ENCODE results near the gene EMX2.

Gene EMX2

DNA sequence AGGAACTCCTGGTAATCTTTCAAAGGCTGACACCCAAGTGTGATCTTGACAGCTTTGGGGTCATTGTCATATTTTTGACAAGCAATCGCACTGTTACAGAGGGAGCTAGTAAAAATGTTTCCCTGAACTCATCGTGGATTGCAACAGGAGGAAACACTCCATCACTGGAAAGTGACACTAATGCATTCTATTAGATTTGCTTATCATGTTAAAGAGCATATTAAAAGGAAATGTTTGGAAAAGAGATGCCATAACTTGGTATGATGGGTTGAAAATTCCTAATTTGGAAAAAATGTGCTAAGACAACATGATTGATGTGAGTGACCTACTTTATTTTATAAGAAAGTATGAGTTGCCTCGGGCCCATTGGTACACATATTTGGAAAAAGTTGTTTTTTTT, 22.7 kb upstream of the EMX2 start:
- H3K27ac ChIP-seq (ENCODE audit: low read depth, low read length, poor library complexity, severe bottlenecking), result no peak overlapping the region
- H3K36me3 ChIP-seq (ENCODE audit: insufficient read depth, low read length), result no peaks in the 10 kb centered on the region
- H3K4me2 ChIP-seq (ENCODE audit: low read length), result no peak overlapping the region
- no peaks in the 10 kb centered on the region for H3K4me1 ChIP-seq (ENCODE audit: insufficient read depth, low read length, severe bottlenecking)
- H3K27me3 ChIP-seq (ENCODE audit: insufficient read depth, low read length), result peaks cover 3% of the 10 kb centered on the region; the same call in 1 of the 2 replicates
- H3K79me2 ChIP-seq (ENCODE audit: insufficient read depth, low read length), result no peaks in the 10 kb centered on the region
- no peaks in the 10 kb centered on the region for H3K9me3 ChIP-seq (ENCODE audit: low read length)
- H2AFZ ChIP-seq (ENCODE audit: low read length), result no peak overlapping the region
- no peaks in the 10 kb centered on the region for H3K9me2 ChIP-seq (ENCODE audit: low read depth, low read length)
- H3K9ac ChIP-seq (ENCODE audit: low read length), result no peak overlapping the region
- no peak for TF ChIP-seq EZH2 (IDR thresholded peaks at IDR 0.05; ENCODE audit: borderline replicate concordance, low read length)
- TF ChIP-seq, protein P1, sequence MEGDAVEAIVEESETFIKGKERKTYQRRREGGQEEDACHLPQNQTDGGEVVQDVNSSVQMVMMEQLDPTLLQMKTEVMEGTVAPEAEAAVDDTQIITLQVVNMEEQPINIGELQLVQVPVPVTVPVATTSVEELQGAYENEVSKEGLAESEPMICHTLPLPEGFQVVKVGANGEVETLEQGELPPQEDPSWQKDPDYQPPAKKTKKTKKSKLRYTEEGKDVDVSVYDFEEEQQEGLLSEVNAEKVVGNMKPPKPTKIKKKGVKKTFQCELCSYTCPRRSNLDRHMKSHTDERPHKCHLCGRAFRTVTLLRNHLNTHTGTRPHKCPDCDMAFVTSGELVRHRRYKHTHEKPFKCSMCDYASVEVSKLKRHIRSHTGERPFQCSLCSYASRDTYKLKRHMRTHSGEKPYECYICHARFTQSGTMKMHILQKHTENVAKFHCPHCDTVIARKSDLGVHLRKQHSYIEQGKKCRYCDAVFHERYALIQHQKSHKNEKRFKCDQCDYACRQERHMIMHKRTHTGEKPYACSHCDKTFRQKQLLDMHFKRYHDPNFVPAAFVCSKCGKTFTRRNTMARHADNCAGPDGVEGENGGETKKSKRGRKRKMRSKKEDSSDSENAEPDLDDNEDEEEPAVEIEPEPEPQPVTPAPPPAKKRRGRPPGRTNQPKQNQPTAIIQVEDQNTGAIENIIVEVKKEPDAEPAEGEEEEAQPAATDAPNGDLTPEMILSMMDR (IDR thresholded peaks at IDR 0.05; ENCODE audit: low read length), result no peak
- no peaks in the 10 kb centered on the region for H4K20me1 ChIP-seq (ENCODE audit: insufficient read depth, low read length)
- no peaks in the 10 kb centered on the region for H3F3A ChIP-seq (ENCODE audit: insufficient read depth, low read length)
- no peak overlapping the region for H3K4me3 ChIP-seq (ENCODE audit: low read depth, low read length, poor library complexity, severe bottlenecking)

DNA sequence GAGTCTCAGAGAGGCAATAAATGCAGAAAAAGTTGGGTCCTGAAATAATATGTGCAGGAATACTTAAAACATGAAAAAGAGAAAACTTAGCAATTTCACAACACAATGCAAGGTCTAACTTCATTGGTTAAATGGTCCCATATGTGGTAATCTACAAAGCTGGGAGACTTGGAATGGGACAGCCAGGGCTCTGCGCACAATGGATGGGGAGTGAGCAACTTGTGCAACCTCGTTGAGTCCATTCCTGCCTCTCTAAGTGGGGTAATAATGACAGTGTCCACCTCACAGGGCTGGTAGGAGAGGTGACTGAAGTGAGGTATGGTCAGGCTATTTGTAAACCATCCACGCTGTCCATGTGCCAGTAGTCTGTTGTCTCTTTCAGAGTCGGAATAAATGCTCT, 11.8 kb upstream of the EMX2 start:
- Histone ChIP-seq H2AFZ (ENCODE audit: low read length) (no peak overlapping the region), H3K9me2 (ENCODE audit: low read depth, low read length) (no peaks in the 10 kb centered on the region), H4K20me1 (ENCODE audit: insufficient read depth, low read length) (no peaks in the 10 kb centered on the region), H3K9ac (ENCODE audit: low read length) (no peak overlapping the region), H3K4me2 (ENCODE audit: low read length) (no peak overlapping the region), H3K27ac (ENCODE audit: low read depth, low read length, poor library complexity, severe bottlenecking) (no peak overlapping the region), H3K79me2 (ENCODE audit: insufficient read depth, low read length) (no peaks in the 10 kb centered on the region), H3K4me1 (ENCODE audit: insufficient read depth, low read length, severe bottlenecking) (no peaks in the 10 kb centered on the region), H3F3A (ENCODE audit: insufficient read depth, low read length) (no peaks in the 10 kb centered on the region), H3K36me3 (ENCODE audit: insufficient read depth, low read length) (no peaks in the 10 kb centered on the region), H3K27me3 (ENCODE audit: insufficient read depth, low read length) (no peaks in the 10 kb centered on the region), H3K9me3 (ENCODE audit: low read length) (no peaks in the 10 kb centered on the region), H3K4me3 (ENCODE audit: low read depth, low read length, poor library complexity, severe bottlenecking) (no peak overlapping the region)
- TF ChIP-seq EZH2 (IDR thresholded peaks at IDR 0.05; ENCODE audit: borderline replicate concordance, low read length), result no peak

DNA sequence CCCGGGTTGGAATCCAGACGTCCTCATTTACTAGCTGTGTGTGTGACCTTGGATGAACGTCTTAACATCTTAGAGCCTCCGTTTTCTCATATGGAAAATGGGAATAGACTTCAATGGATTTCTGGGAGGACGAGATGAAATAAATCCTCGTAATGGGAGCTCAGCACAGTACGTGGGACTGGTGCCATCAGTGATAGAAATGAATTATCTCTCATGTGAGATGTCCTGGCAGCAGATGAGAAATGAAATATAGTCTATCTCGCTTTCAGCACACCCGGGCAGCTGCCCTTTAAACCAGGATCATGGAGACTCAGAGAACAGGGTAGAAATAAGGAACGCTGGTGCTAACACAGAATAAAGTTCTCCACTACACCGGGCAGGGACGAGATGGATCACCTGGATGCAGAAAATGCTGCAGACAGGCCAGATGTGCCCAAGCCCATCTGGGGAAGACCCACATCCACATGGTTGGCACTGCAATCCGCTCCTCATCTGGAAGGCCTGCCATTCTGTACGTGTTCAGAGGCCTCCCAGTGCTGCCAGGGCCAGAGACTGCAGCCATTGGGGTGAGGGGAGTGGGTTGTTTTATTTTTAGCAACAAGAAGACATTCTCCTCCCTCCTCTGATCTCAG, 11.1 kb upstream of the EMX2 start:
- H4K20me1 ChIP-seq (ENCODE audit: insufficient read depth, low read length), result no peaks in the 10 kb centered on the region
- H3K79me2 ChIP-seq (ENCODE audit: insufficient read depth, low read length), result no peaks in the 10 kb centered on the region
- TF ChIP-seq, protein P1 (IDR thresholded peaks at IDR 0.05; ENCODE audit: low read length), result no peak
- no peak for TF ChIP-seq EZH2 (IDR thresholded peaks at IDR 0.05; ENCODE audit: borderline replicate concordance, low read length)
- H3K4me2 ChIP-seq (ENCODE audit: low read length), result no peak overlapping the region
- no peaks in the 10 kb centered on the region for H3K4me1 ChIP-seq (ENCODE audit: insufficient read depth, low read length, severe bottlenecking)
- no peak overlapping the region for H3K27ac ChIP-seq (ENCODE audit: low read depth, low read length, poor library complexity, severe bottlenecking)
- no peak overlapping the region for H3K9ac ChIP-seq (ENCODE audit: low read length)
- H3K36me3 ChIP-seq (ENCODE audit: insufficient read depth, low read length), result no peaks in the 10 kb centered on the region
- no peak overlapping the region for H2AFZ ChIP-seq (ENCODE audit: low read length)
- H3K27me3 ChIP-seq (ENCODE audit: insufficient read depth, low read length), result no peaks in the 10 kb centered on the region
- no peaks in the 10 kb centered on the region for H3F3A ChIP-seq (ENCODE audit: insufficient read depth, low read length)
- no peaks in the 10 kb centered on the region for H3K9me3 ChIP-seq (ENCODE audit: low read length)
- no peak overlapping the region for H3K4me3 ChIP-seq (ENCODE audit: low read depth, low read length, poor library complexity, severe bottlenecking)
- H3K9me2 ChIP-seq (ENCODE audit: low read depth, low read length), result no peaks in the 10 kb centered on the region

DNA sequence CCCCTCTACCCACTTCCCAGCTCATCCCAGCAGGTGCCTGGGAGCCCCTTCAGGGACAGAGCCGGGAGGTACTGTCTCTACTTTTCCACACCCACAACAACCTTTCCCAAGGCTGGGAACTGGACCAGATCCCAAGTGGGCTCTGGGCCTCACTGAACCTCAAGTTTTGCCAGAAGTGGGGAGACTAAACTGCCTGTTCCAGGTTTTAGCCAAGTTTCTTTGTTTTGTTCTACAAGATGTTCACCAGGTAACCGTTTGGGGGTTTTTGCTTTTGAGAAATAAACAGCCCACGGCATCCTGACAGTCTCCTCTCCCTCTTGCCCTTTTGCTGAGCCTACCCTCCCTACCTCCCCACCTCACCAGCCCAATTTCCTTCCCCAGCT, 10.6 kb upstream of the EMX2 start:
- H3K9ac ChIP-seq (ENCODE audit: low read length), result no peak overlapping the region
- no peaks in the 10 kb centered on the region for H3F3A ChIP-seq (ENCODE audit: insufficient read depth, low read length)
- H3K4me1 ChIP-seq (ENCODE audit: insufficient read depth, low read length, severe bottlenecking), result no peaks in the 10 kb centered on the region
- no peak overlapping the region for H2AFZ ChIP-seq (ENCODE audit: low read length)
- TF ChIP-seq, protein P1 (IDR thresholded peaks at IDR 0.05; ENCODE audit: low read length), result no peak
- no peaks in the 10 kb centered on the region for H3K79me2 ChIP-seq (ENCODE audit: insufficient read depth, low read length)
- no peak overlapping the region for H3K27ac ChIP-seq (ENCODE audit: low read depth, low read length, poor library complexity, severe bottlenecking)
- H3K9me3 ChIP-seq (ENCODE audit: low read length), result no peaks in the 10 kb centered on the region
- no peaks in the 10 kb centered on the region for H4K20me1 ChIP-seq (ENCODE audit: insufficient read depth, low read length)
- no peak overlapping the region for H3K4me3 ChIP-seq (ENCODE audit: low read depth, low read length, poor library complexity, severe bottlenecking)
- H3K4me2 ChIP-seq (ENCODE audit: low read length), result no peak overlapping the region
- H3K9me2 ChIP-seq (ENCODE audit: low read depth, low read length), result no peaks in the 10 kb centered on the region
- H3K27me3 ChIP-seq (ENCODE audit: insufficient read depth, low read length), result no peaks in the 10 kb centered on the region
- H3K36me3 ChIP-seq (ENCODE audit: insufficient read depth, low read length), result no peaks in the 10 kb centered on the region

All from OCI-LY1 (cell line).